Upper lobe of right lung (tissue), 1 donor: ENCODE results near the gene ATRIP. TPM values are rescaled to one million over a fixed set of nuclear protein-coding genes. Genes with fewer than 3 reads are reported as not detected.

Experiments used
- ATAC-seq: fragments of 200-7000 bp; cut with Tn5 transposase; one replicate; pipeline ENCODE4 v1.9.1; 2020; ENCODE audit warnings: mild to moderate bottlenecking, moderate library complexity
- DNase-seq: peaks from one replicate; pipeline ENCODE4 v3.0.0-alpha.2; 2020
- H3K27ac ChIP-seq: fragments of 200-600 bp; one replicate; pipeline ENCODE4 v1.8.0; 2022
- H3K27me3 ChIP-seq: fragments of 200-600 bp; one replicate; pipeline ENCODE4 v1.8.0; 2022; ENCODE audit warnings: mild to moderate bottlenecking
- H3K36me3 ChIP-seq: fragments of 200-600 bp; one replicate; pipeline ENCODE4 v1.8.0; 2022
- H3K4me1 ChIP-seq: fragments of 200-600 bp; one replicate; pipeline ENCODE4 v1.8.0; 2022
- H3K4me3 ChIP-seq: fragments of 200-600 bp; one replicate; pipeline ENCODE4 v1.8.0; 2022; ENCODE audit warnings: mild to moderate bottlenecking
- H3K9me3 ChIP-seq: fragments of 200-600 bp; one replicate; pipeline ENCODE4 v1.8.0; 2022
- intact Hi-C: fragments of 100-400 bp; cut with DNase I; formaldehyde crosslinking; loops from one replicate; pipeline ENCODE4 v1.11.0; 2022
- total RNA-seq: library from RNA; stranded (reverse); fragmentation: NEBNext Ultra II Directional; extraction: Animal tissue kit (Norgen Biotek cat#: 25700); gene quantifications from one replicate; pipeline ENCODE4 v1.2.1, GENCODE V29; 2021
- TF ChIP-seq, protein P1 (sequence below): fragments of 200-600 bp; IDR thresholded peaks from one replicate; pipeline ENCODE4 v1.8.0; 2022; ENCODE audit warnings: antibody characterized with exemption
- donor health status: DM: no; HTN: yes; CAD: no; lungs with severe emphysema.

The ATRIP gene
- total RNA-seq, 1 donor from 2014 or later = 5.3 TPM

DNA sequence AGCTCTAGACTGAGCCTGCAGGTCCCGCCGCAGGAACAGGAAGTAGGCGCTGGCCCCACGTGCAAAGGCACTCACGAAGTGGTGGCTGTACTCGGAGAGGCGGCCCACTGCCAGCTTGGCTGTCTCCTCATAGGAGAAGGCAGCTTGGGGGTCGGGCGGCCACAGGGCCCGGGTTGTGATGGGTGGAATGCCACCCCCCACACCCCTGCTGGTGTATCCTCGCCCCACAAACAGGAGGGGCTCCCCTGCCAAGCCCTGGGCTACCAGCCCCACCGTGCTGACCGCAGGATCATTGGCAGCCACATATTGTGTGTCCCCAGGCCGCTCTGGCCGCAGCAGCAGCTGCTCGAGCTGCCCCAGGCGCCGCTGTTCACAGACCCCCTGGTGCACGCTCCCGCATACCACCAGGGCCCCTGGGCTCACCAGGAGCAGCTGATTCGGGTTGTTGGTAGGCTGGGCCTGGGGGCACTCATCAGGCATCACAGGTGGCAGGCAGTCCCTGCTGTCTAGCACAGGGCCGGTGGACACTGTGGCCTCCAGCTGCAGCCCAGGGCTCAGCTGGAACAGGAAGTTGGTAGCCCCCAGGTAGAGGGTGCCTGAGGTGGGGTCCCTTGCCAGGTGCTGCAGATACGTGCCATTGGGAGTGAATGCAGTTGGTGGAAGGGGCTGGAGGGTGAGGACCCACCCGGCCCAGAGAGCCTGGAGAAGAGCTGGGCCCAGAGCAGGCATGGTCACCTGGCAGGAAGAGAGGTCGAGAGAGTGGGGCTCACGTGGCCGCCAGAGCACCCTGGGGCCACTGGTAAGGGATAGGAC, 22.4 kb upstream of the ATRIP start:
- no peaks in the 10 kb centered on the region for H3K27me3 ChIP-seq
- TF ChIP-seq, protein P1, sequence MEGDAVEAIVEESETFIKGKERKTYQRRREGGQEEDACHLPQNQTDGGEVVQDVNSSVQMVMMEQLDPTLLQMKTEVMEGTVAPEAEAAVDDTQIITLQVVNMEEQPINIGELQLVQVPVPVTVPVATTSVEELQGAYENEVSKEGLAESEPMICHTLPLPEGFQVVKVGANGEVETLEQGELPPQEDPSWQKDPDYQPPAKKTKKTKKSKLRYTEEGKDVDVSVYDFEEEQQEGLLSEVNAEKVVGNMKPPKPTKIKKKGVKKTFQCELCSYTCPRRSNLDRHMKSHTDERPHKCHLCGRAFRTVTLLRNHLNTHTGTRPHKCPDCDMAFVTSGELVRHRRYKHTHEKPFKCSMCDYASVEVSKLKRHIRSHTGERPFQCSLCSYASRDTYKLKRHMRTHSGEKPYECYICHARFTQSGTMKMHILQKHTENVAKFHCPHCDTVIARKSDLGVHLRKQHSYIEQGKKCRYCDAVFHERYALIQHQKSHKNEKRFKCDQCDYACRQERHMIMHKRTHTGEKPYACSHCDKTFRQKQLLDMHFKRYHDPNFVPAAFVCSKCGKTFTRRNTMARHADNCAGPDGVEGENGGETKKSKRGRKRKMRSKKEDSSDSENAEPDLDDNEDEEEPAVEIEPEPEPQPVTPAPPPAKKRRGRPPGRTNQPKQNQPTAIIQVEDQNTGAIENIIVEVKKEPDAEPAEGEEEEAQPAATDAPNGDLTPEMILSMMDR = no peak
- H3K9me3 ChIP-seq = no peaks in the 10 kb centered on the region
- ATAC-seq (no peak), DNase-seq (no peak)
- H3K4me1 ChIP-seq = peaks cover 43% of the 10 kb centered on the region
- peaks cover 6% of the 10 kb centered on the region for H3K36me3 ChIP-seq
- H3K27ac ChIP-seq = no peak overlapping the region
- H3K4me3 ChIP-seq = no peak overlapping the region
- intact Hi-C loops = no loop called here

DNA sequence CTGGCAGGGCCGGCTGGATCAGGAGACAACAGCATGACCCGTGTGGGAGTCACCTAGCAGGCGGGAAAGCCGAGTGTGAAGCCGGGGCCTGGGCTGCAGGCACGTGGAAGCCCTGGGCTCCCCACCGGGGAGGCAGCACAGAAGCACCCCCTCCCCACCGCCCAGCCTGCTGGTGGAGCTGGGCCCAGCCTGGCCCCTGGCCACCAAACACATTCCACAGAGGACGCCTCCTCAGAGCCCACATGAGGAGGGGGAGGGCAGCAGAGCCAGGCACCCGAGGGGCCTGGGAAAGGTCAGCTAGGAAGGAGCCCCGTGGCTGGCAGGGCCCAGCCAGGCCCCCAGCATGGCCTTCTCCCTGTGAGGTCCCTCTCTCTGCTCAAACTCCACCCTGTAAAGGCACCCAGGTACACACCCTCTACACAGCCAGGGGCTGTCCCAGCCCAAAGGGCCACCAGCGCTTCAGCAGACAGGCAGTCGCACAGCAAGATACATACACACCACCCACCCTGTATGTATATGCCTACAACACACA, 21.2 kb upstream of the ATRIP start:
- TF ChIP-seq, protein P1 = no peak
- Histone ChIP-seq H3K36me3 (no peaks in the 10 kb centered on the region), H3K27ac (peak overlapping the region; percentile 24), H3K9me3 (no peaks in the 10 kb centered on the region), H3K4me1 (peaks cover 47% of the 10 kb centered on the region), H3K27me3 (no peaks in the 10 kb centered on the region), H3K4me3 (no peak overlapping the region)
- DNase-seq = no peak
- intact Hi-C loops = no loop called here
- no peak for ATAC-seq

DNA sequence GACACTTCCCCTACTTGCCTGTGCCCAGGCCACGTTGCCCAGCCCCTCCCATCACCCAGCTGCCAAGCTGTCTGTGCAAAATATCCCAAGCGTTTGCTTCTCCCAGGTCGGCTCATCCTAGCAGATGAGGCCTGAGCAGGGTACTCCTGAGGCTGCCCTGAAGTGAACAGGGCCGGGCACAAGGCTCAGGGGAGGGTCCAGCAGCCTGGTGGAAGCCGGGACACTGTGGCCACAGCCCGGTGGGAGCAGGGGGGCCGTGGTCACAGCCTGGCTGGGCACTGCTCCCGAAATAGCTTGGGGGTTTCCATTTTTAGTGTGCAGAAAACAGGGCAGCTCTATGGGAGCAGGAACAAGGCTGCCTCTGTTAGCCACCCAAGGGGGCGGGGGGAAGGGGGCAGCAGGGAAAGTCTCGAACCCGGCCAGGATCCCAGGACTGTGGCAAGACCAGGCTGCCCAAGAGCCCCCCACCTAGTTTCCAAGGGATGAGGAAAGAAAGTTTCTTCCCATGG, 20.1 kb upstream of the ATRIP start:
- intact Hi-C loops = no loop called here
- DNase-seq (no peak), ATAC-seq (no peak)
- H3K36me3 ChIP-seq = no peaks in the 10 kb centered on the region
- H3K9me3 ChIP-seq = no peaks in the 10 kb centered on the region
- TF ChIP-seq, protein P1 = no peak
- H3K4me3 ChIP-seq = no peak overlapping the region
- peaks cover 54% of the 10 kb centered on the region for H3K4me1 ChIP-seq
- no peak overlapping the region for H3K27ac ChIP-seq
- no peaks in the 10 kb centered on the region for H3K27me3 ChIP-seq

DNA sequence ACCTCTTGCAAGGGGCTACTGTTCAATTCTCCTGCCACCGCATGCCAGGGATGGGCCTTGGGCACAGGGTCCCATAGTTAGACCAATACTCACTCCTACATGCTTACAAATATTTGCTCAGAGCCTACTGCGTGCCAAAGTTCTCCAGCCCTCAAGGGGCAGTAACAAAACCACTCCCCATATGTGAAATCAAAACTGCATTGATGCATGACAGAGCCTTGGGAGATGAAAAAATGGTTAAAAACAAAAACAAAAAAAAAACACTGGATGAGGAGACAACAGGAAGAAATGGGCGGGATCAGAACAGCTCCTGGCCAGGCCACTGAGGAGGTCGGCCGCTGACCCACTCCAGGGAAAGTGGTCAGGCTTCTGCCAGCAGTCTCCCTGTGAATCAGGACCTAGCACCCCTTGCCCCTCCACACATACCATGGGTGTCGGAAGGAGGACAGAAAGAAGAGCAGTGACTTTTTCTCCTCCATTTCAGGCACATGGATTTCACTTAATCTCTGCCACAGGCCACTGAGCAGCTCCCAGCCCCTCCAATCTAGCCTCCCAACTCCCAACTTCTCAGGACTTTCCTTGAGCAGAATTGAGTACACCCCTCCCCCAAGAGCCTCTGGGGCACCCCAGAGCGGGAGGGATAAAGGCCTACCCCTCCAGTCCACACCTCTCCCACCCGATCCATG, 19.4 kb upstream of the ATRIP start:
- Histone ChIP-seq H3K27me3 (no peaks in the 10 kb centered on the region), H3K27ac (peak overlapping the region; percentile 89), H3K9me3 (no peaks in the 10 kb centered on the region), H3K36me3 (peaks cover 3% of the 10 kb centered on the region), H3K4me1 (peaks cover 54% of the 10 kb centered on the region), H3K4me3 (peak overlapping the region; percentile 78)
- ATAC-seq (no peak), DNase-seq (no peak)
- TF ChIP-seq, protein P1 = no peak
- intact Hi-C loops = no loop called here

DNA sequence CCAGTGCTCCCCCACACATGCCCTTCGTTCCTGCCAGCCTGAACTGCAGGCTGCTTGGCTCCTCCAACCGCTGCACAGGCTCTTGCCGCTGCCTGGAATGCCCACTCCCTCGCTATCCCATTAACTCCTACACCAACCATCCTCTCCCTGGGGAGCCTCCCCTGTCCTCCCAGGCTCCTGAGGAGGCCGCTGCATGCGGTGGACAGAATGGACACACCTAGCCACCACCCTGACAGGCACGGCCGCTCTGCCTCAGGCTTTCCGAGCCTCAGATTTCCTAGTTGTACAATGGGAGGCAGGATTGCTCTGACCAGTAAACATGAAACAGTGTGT, 18.9 kb upstream of the ATRIP start:
- H3K9me3 ChIP-seq = no peaks in the 10 kb centered on the region
- ATAC-seq (peak; percentile 0), DNase-seq (no peak)
- intact Hi-C loops = no loop called here
- peak overlapping the region; percentile 78 for H3K4me3 ChIP-seq
- H3K4me1 ChIP-seq = peaks cover 54% of the 10 kb centered on the region
- H3K36me3 ChIP-seq = peaks cover 8% of the 10 kb centered on the region
- TF ChIP-seq, protein P1 = no peak
- H3K27me3 ChIP-seq = no peaks in the 10 kb centered on the region
- peak overlapping the region; percentile 89 for H3K27ac ChIP-seq
